ENCODE data around the gene IL21R.
"Not testable (repeated sequence)": the region's sequence is repeated elsewhere in the genome, so short reads cannot be mapped to it uniquely, and the experiment has no call there.

The IL21R gene

GRCh38 chr16:27448532-27449433 lies 46.8 kb downstream of the IL21R start:
- DNase-seq: no peak

- no peak for DNase-seq
Observed at GRCh38 chr16:27449434-27450195, 47.6 kb downstream of the IL21R start.

GRCh38 chr16:27450196-27450549 lies 48.2 kb downstream of the IL21R start:
- no peak for DNase-seq

DNA sequence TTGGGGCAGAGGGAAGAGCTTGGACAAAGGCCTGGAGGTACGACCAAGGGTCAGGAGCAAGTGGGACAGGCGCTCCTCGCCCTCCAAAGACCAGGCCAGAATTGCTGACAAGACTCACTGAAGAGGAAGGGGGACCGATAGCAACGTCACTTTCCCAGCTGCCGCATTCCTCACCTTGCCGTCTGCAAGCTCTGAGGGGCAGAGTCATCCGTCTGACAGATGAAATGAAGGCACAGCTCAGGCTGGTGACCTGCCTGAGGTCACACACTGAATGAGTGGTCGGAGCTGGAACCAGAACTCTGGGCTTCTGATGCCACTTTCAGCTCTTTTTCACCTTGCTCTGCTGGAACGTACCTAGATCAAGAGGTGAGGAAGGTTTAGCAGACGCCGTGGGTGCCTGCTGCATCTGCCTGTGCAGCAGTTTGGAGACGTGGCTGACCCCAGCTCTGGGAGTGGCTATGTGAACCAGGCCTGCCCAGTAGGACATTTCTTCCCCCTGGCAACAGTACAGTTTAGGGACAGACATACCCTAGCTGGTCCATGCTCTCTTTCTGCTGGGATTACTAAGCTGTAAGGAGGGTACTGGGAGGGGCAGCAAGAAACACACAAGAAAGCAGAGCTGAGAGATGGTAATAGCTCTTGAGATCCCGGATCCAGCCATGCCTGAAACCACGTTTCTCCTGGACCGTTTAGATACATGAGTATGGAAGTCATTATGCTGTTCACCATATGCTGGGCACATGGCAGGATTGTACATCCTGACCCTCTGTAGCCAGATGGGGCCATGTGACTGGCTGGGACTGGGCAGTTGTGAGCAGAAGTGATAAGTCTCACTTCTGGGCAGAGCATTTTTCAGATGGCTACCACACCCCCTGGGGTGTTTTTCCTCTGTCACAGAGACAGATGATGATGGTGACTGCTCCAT lies 50.9 kb downstream of the IL21R start:
- DNase-seq: no peak

- DNase-seq: no peak
Observed at GRCh38 chr16:27453494-27453825, 51.5 kb downstream of the IL21R start.

- no peak for DNase-seq
Observed at GRCh38 chr16:27455700-27456099, 53.7 kb downstream of the IL21R start.

DNA sequence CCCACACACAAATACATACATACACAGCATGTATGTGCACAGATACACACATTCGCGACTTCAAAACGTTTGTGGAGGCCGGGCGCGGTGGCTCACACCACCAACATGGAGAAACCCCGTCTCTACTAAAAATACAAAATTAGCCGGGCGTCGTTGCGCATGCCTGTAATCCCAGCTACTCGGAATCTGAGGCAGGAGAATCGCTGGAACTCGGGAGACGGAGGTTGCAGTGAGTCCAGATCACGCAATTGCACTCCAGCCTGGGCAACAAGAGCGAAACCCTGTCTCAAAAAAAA lies 55.6 kb downstream of the IL21R start:
- DNase-seq: not testable (repeated sequence)

GRCh38 chr16:27458258-27458657 lies 56.3 kb downstream of the IL21R start:
- DNase-seq: no peak

DNA sequence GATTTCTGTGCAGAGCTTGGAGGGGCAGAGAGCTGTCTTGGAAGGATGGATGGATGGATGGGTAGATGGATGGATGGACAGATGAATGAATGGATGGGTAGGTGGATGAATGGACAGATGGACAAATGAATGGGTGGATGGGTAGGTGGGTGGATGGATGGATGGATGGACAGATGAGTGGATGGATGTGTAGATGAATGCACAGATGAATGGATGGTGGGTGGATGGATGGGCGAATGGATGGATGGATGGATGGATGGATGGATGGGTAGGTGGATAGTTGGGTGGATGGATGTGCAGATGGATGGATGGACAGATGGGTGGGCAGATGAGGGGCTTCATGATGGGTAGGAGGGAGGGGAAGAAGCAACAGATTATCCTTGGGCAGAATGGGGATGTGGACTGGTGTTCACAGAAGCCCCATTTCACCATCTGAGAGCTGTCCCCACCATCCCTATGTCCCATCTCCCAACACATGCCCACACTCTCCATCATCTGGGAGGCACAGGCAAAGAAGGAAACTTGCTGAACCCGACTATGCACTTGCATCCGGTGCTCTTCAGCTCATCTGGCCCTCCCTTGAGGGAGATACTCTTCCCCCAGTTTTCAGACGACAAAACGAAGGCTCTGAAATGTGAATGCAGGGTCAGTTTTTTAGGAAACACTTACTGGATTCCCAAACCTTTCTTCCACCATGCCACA lies 57.2 kb downstream of the IL21R start:
- no peak for DNase-seq

DNA sequence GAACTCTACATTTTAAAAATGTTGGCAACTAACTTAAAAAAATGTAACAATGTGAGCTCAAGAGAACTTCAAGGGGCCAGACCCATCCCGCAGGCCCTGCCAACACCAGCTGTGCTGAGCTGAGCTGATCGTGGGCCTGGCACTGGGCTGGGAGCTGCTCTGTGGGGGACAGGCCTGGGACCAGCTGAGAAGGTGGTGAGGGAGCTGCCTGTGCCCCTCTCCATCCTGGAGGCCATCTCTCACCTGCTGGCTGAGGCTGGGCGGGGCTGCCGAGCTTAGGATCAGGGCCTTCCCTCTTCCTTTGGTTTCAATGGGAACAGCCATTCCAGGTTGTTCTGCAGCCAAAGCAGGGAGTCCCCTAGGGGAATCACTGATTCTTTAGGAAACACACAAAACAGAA lies 58.2 kb downstream of the IL21R start:
- no peak for DNase-seq

DNA sequence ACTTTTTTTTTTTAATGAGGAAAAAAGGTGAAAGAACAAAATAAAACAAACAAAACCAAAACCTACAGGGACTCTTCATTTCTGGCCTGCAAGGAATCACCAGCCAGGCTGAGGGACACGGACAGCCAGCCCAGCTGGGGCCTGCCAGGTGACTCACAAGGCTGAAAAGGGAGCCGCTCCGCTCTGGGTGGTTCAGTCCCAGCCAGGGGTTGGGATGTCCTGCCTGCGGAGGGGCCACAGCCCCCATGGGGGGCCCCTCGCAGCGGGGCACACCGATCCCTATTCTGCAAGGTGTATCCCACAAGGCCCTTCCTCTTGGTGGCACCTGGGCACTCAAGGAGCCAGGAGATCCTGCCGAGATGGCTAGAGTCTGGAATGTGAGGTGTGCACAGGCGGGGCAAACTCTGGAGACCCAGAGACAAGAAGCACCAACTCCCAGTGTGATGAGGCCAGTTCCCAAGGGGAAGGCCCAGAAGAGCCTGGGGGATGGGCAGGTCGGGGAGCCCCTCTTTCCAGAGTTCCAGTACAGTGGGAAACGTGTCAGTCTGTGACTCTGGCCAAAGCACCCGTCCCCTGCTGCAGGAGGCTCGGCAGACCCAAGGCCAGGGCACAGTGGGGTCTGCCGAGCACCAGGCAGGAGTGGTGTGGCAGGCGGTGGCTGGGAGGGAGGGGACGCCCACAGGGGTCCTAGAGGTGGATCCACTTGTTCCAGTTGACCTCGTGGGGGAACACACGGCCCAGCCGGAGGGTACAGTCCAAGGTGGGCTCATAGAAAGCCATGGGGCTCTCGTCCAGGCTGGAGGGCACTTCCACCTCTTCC lies 58.9 kb downstream of the IL21R start:
- DNase-seq: no peak

DNA sequence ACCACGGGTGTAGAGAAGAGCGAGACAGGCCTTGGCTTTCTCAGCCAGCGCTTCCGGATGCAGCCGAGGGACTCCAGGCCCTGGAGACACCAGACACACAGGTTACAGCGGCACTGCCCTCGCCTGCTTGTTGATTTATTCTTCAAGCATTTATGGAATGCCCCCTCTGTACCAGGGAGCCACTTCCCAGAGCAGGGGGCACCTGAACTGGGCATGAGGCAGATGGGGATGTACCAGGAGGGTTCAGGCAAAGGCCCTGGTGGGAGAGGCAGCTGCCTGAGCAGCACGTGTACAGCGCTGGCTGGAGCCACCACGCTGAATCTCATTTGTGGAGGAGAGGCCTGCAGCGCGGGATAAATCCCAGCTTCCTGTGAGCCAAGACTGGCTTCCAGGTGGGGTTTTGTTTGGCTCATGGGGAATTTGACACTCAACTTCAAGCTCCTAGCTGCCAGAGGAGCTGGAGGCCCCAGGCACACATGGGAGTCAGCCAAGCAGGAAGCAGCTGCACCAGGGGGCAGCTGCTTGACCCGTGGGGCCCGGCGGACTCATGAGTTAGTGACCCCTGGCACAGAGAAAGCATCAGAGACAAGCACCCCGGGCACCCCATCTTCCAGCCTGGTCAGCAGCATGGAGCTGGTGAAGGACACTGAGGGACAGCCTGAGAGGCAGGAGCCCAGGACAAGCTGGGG lies 59.7 kb downstream of the IL21R start:
- DNase-seq: no peak

DNA sequence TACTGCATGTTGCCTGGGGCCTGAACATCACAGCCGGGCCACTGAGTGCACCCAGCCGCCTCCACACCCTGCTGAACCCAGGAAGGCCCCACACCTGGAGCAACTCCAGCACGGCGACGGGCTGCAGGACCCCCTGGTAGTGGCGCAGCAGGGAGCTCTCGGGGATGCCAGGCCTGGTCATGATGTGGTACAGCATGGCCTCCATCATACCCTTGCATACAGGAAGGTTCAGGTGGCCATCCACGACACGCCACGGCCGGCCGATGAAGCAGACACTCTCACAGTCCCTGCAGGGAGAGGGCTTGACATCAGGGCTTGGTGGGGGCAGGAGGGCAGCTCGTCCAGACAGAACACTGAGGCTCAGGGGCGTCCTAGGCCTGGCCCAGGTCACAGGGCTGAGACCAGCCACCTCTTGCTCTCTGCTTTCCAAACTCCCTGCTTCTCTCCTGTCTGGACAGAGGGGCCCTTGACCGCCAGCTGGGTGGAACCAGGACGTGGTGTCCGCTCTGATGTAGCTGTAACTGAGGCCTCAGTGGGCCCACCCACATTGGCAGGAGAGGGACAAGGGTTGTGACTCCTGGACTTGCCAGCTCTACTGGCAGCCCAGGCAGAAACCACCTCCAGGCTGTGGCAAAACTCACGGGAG lies 60.3 kb downstream of the IL21R start:
- no peak for DNase-seq

GRCh38 chr16:27462846-27463682 lies 61.1 kb downstream of the IL21R start:
- no peak for DNase-seq

DNA sequence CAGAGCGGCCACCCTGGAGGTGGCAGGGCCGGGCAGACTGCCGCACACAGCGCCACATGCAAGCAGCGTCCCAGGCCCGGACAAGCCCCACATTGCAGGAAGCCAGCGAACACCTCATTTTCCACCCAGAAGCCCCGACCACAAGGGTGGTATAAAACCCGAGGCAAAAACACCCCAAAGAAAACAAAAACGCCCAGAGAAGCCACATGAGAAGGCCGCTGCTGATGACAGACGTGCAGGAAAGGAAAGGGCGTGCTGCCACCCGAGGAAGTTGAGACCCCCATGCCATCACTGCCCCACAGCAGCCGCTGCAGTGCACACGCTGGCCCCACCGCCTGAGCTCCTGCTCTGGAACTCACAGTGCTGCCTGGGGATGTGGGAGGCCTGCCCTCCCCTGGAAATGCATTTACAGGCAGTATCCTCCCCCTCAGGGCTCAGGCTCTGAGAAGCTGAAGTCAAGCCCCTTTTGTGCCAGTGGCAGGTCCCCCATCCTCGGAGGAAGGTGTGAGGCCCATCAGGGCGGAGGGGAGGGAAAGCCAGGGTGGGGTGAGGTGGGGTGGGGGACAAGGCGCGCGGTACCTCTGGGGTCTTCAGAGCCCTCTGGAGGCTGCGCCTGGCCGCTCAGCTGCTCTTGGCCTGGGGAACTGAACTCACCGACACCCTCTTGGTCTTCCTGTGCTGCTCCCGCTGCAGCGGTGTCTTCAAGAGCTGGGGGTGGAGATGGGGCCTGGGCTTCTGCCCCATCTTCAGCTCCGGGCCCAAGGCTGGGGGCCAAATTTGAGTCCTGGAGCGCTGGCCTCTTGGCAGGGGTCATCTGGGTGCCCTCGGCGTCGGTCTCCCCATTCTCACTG lies 62.0 kb downstream of the IL21R start:
- no peak for DNase-seq

GRCh38 chr16:27464626-27465482 lies 62.9 kb downstream of the IL21R start:
- no peak for DNase-seq

DNA sequence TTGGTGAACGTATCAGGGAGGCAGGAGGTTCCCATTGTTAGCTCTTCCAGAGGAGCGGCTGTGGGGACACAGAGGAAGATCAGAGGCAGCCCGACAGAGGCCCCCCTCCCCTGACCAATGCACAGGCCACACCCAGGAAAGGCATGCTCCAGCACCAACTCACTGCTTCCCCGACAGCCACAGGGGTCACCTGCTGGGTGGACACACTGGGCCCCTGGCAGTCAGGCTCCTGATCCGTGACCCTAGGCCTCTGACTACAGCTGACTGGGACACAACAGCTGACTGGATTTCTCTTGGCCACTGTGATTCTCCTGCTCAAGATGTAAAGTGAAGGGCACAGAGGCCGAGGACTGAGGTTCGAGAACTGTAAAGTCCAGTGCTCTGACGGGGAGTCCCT lies 63.5 kb downstream of the IL21R start:
- DNase-seq: no peak
